K562 (cell line): Measurements from ENCODE around the gene RXRB. TPM values are rescaled to one million over a fixed set of nuclear protein-coding genes. Genes with fewer than 3 reads are reported as not detected.
A peak's percentile ranks its signal among the peaks of the same experiment; 100 is the strongest.

ENCODE experiments used
- ATAC-seq: fragments of 200-7000 bp; cut with Tn5 transposase; 3 replicates; pipeline ENCODE4 v1.9.1; 2020; ENCODE audit warnings: moderate library complexity
- BruUV-seq: library from RNA; stranded (reverse); fragments of 400-500 nt; replicated peaks from 2 replicates; lab custom pipeline; 2021; lab: Mats Ljungman, UMichigan
- CTCF ChIA-PET: fragments of 300-600 bp; formaldehyde crosslinking; extraction: SDS; loops from one replicate; lab custom pipeline; 2021; ENCODE audit warnings: low intra/inter-chr PET ratio; lab: Yijun Ruan, JAX
- POLR2A ChIA-PET: fragments of 300-600, 350-650 bp; sonication (Branson Sonifier 250); formaldehyde crosslinking; extraction: SDS; loops from one replicate; lab custom pipeline; 2021; ENCODE audit warnings: antibody characterized with exemption, inconsistent platforms; lab: Yijun Ruan, JAX
- DNase-seq, 4 experiments: peaks; one replicate each; pipeline versions ENCODE4 v3.0.0 to v3.0.0-alpha.2; 2011 to 2018; ENCODE audit warnings: low spot score in 3 of 4, mixed read lengths in 3 of 4; ENCODE audit errors: extremely low read depth in 1 of 4
- FAIRE-seq: peaks from 2 replicates; lab custom pipeline; 2011; peaks lifted over from hg19 to GRCh38; lab: Jason Lieb, UNC
- H2AFZ ChIP-seq: 2 replicates; pipeline ENCODE4 v1.6.0; 2011; ENCODE audit warnings: low read depth, low read length, control low read depth, inconsistent platforms
- H3K27ac ChIP-seq: fragments of 200-600 bp; 3 replicates; pipeline ENCODE4 v1.8.0; 2011; ENCODE audit warnings: low read depth, mild to moderate bottlenecking, control low read depth, inconsistent platforms, low read length, moderate library complexity, mixed read lengths; ENCODE audit errors: extremely low read depth
- H3K27me3 ChIP-seq, 2 experiments: fragments of 300-600 bp in 1 of 2; 2 replicates in 1 of 2; 3 replicates in 1 of 2; pipeline versions ENCODE4 v1.6.0 to v1.8.0; 2011; ENCODE audit warnings: inconsistent platforms in 2 of 2, low read length in 2 of 2, mild to moderate bottlenecking in 1 of 2, mixed read lengths in 1 of 2, moderate library complexity in 1 of 2; ENCODE audit not compliant: control insufficient read depth in 2 of 2, insufficient read depth in 2 of 2
- H3K36me3 ChIP-seq: fragments of 300-600 bp; 3 replicates; pipeline ENCODE4 v1.8.0; 2011; ENCODE audit warnings: mild to moderate bottlenecking, low read length, inconsistent platforms; ENCODE audit not compliant: control insufficient read depth, insufficient read depth
- H3K4me1 ChIP-seq, 2 experiments: fragments of 200-600 bp in 1 of 2; replicated peaks in 1 of 2; 2 replicates in 1 of 2; 3 replicates in 1 of 2; pipeline versions ENCODE4 v1.5.1 to v1.8.0; 2011; ENCODE audit warnings: inconsistent platforms in 2 of 2, low read length in 2 of 2, mild to moderate bottlenecking in 1 of 2, mixed read lengths in 1 of 2, moderate library complexity in 1 of 2; ENCODE audit not compliant: control insufficient read depth in 2 of 2, insufficient read depth in 2 of 2
- H3K4me2 ChIP-seq: 2 replicates; pipeline ENCODE4 v1.6.1; 2011; ENCODE audit warnings: low read length, control low read depth, inconsistent platforms, mixed read lengths; ENCODE audit not compliant: insufficient read depth
- H3K4me3 ChIP-seq: fragments of 200-600 bp; sonication (generic), shearing (Covaris generic); 2 replicates; pipeline ENCODE4 v1.5.1; 2016; ENCODE audit warnings: control low read depth, inconsistent platforms
- H3K79me2 ChIP-seq: fragments of 200-600 bp; 3 replicates; pipeline ENCODE4 v1.8.0; 2011; ENCODE audit warnings: low read length, inconsistent platforms; ENCODE audit not compliant: control insufficient read depth, insufficient read depth
- H3K9ac ChIP-seq, 2 experiments: 2 replicates each; pipeline versions ENCODE4 v1.6.0 to v1.6.1; 2011; ENCODE audit warnings: low read depth in 2 of 2, low read length in 2 of 2, control low read depth in 1 of 2, inconsistent platforms in 1 of 2, mild to moderate bottlenecking in 1 of 2, mixed read lengths in 1 of 2; ENCODE audit not compliant: insufficient read depth in 1 of 2
- H3K9me1 ChIP-seq: one replicate; pipeline ENCODE4 v1.6.0; 2011; ENCODE audit warnings: inconsistent platforms, mild to moderate bottlenecking, low read length, moderate library complexity; ENCODE audit not compliant: control insufficient read depth, insufficient read depth
- H3K9me3 ChIP-seq: replicated peaks from 2 replicates; pipeline ENCODE4 v1.5.1; 2011; ENCODE audit warnings: low read depth, low read length, inconsistent platforms; ENCODE audit not compliant: control insufficient read depth, insufficient read depth
- H4K20me1 ChIP-seq: replicated peaks from 2 replicates; pipeline ENCODE4 v1.6.1; 2011; ENCODE audit warnings: low read length, inconsistent platforms, mixed read lengths; ENCODE audit not compliant: control insufficient read depth, insufficient read depth
- E2F6 ChIP-seq, 2 experiments: IDR thresholded peaks; 2 replicates each; pipeline ENCODE4 v1.6.1; 2011; ENCODE audit warnings: borderline replicate concordance in 1 of 2, control low read depth in 1 of 2, low read depth in 1 of 2, low read length in 1 of 2, mild to moderate bottlenecking in 1 of 2, mixed read lengths in 1 of 2, moderate library complexity in 1 of 2; ENCODE audit not compliant: insufficient read depth in 1 of 2, insufficient read length in 1 of 2, poor library complexity in 1 of 2, severe bottlenecking in 1 of 2; ENCODE audit errors: extremely low read depth in 1 of 2
- FOXP1 ChIP-seq: sonication (generic); formaldehyde crosslinking; IDR thresholded peaks from 2 replicates; pipeline ENCODE4 v1.8.0; 2022; ENCODE audit warnings: mild to moderate bottlenecking, missing genetic modification reagents
- GATAD2A ChIP-seq: fragments of 450-650 bp; IDR thresholded peaks from 2 replicates; pipeline ENCODE4 v1.6.1; 2017
- HINFP ChIP-seq: fragments of 450-650 bp; conservative IDR thresholded peaks from 2 replicates; pipeline ENCODE4 v1.6.1; 2016; ENCODE audit warnings: missing genetic modification characterization, low read depth, mild to moderate bottlenecking, control low read depth, missing compliant biosample characterization
- KAT2B ChIP-seq: IDR thresholded peaks from one replicate; pipeline ENCODE4 v1.6.1; 2012; ENCODE audit warnings: low read depth, mild to moderate bottlenecking, control low read depth, inconsistent platforms, low read length, moderate library complexity
- MAZ ChIP-seq, 2 experiments: fragments of 450-650 bp in 1 of 2; sonication (generic) in 1 of 2; formaldehyde crosslinking; IDR thresholded peaks in 1 of 2; conservative IDR thresholded peaks in 1 of 2; 2 replicates each; pipeline versions ENCODE4 v1.4.0 to v1.5.0; 2020; ENCODE audit warnings: mild to moderate bottlenecking in 1 of 2, missing genetic modification reagents in 1 of 2
- MEF2D ChIP-seq: conservative IDR thresholded peaks from 2 replicates; pipeline ENCODE4 v1.6.1; 2016; ENCODE audit warnings: low read depth, missing genetic modification characterization, missing compliant biosample characterization
- MLLT1 ChIP-seq, 2 experiments: fragments of 450-650 bp; IDR thresholded peaks; 2 replicates each; pipeline ENCODE4 v1.6.1; 2016
- MYC ChIP-seq, 2 experiments: fragments of 250-450 bp in 1 of 2; sonication (Bioruptor Pico) in 1 of 2; IDR thresholded peaks; 2 replicates each; pipeline versions ENCODE4 v1.5.1 to v1.6.1; 2012 to 2021; ENCODE audit warnings: low read depth in 2 of 2, borderline replicate concordance in 1 of 2, improper control_type of control experiment in 1 of 2, low read length in 1 of 2, mild to moderate bottlenecking in 1 of 2, moderate library complexity in 1 of 2
- NELFE ChIP-seq: IDR thresholded peaks from 2 replicates; pipeline ENCODE4 v1.6.1; 2011; ENCODE audit warnings: mild to moderate bottlenecking; ENCODE audit not compliant: insufficient read depth, insufficient read length
- PCBP1 ChIP-seq: fragments of 200-400 bp; formaldehyde crosslinking; IDR thresholded peaks from 2 replicates; pipeline ENCODE4 v1.6.1; 2018; ENCODE audit warnings: mild to moderate bottlenecking, low read depth, low read length; ENCODE audit not compliant: poor library complexity, severe bottlenecking
- POU5F1 ChIP-seq: fragments of 150-350 bp; IDR thresholded peaks from 2 replicates; pipeline ENCODE4 v1.6.1; 2014; ENCODE audit warnings: borderline replicate concordance, low read length, low read depth, mild to moderate bottlenecking; ENCODE audit not compliant: partially characterized antibody
- RAD21 ChIP-seq, 2 experiments: fragments of 250-450 bp in 1 of 2; fragments of 450-650 bp in 1 of 2; sonication (Bioruptor Pico) in 1 of 2; formaldehyde crosslinking in 1 of 2; IDR thresholded peaks in 1 of 2; conservative IDR thresholded peaks in 1 of 2; 2 replicates each; pipeline versions ENCODE4 v1.4.0 to v1.8.0; 2020 to 2022; ENCODE audit warnings: mild to moderate bottlenecking in 2 of 2, moderate library complexity in 1 of 2
- ZBTB7A ChIP-seq: IDR thresholded peaks from 2 replicates; pipeline ENCODE4 v1.6.1; 2011; ENCODE audit warnings: low read depth, mild to moderate bottlenecking, low read length, moderate library complexity, borderline replicate concordance; ENCODE audit not compliant: control insufficient read depth
- ZNF77 ChIP-seq: fragments of 250-450 bp; sonication (Bioruptor Pico); IDR thresholded peaks from 2 replicates; pipeline ENCODE4 v1.5.0; 2020
- WGBS: fragments of 100-300 bp; shearing (Covaris generic); methylation state at CpG from one replicate; pipeline ENCODE4 v1.1.6; 2016; ENCODE audit warnings: low coverage, mixed read lengths; ENCODE audit not compliant: insufficient coverage; ENCODE audit errors: missing lambda C conversion rate; 5-methylcytosine and 5-hydroxymethylcytosine counted together
- in situ Hi-C: fragments of 300-500 bp; cut with MboI; formaldehyde crosslinking; loops from 4 replicates; pipeline ENCODE4 v1.15.0; 2018; ENCODE audit warnings: inconsistent platforms, mixed read lengths
- intact Hi-C: fragments of 100-400 bp; cut with micrococcal nuclease; formaldehyde crosslinking; loops from 2 replicates; pipeline ENCODE4 v1.14.2; 2022
- polyA plus RNA-seq, 8 experiments: library from polyadenylated mRNA; depleted of rRNA in 4 of 8; stranded (reverse) in 5 of 8; unstranded in 3 of 8; fragments of >200 nt; fragmentation: Nextera tagmentation in 2 of 8; fragmentation: Illumina TruSeq in 1 of 8; extraction: Ambion mirVana in 2 of 8; extraction: Trizol in 1 of 8; gene quantifications; 2 replicates each; pipeline versions ENCODE4 v1.2.1 to v1.2.3, GENCODE V29; 2011 to 2014; ENCODE audit warnings: inconsistent platforms in 1 of 8, missing spikeins in 1 of 8
- total RNA-seq, 7 experiments: library from RNA; depleted of rRNA in 6 of 7; stranded (reverse); fragments of >200 nt in 6 of 7; fragmentation: Illumina TruSeq in 2 of 7; extraction: Trizol in 2 of 7; gene quantifications; 2 replicates each; pipeline versions ENCODE4 v1.2.1 to v1.2.3, GENCODE V29; 2011 to 2021; ENCODE audit warnings: low replicate concordance in 1 of 7

Gene RXRB
- total and polyA plus RNA-seq, 9 of the 15 experiments (the other 6 are each of a cell fraction or from before 2014, with no cell fraction given), result 0.76 to 35.5 (median 18.4) TPM

GRCh38 chr6:33207552-33208090 is 7.2 kb upstream of the RXRB start:
- peak; percentile 34 for ATAC-seq
- TF ChIP-seq KAT2B (no peak), NELFE (no peak), HINFP (no peak), GATAD2A (peak; percentile 30; the same call in 1 of the 2 replicates), ZNF77 (CRISPR knock-in tag) (no peak), MAZ (CRISPR knock-in tag; conservative IDR thresholded peaks at IDR 0.05 in 1 of 2, IDR thresholded peaks at IDR 0.05 in 1 of 2) (no peak; a peak in 1 of 4 replicates), RAD21 (CRISPR knock-in tag; conservative IDR thresholded peaks at IDR 0.05 in 1 of 2, IDR thresholded peaks at IDR 0.05 in 1 of 2) (no peak), ZBTB7A (0 out of 2 replicates have a peak, but pooled peaks have one; percentile 3), MEF2D (tag) (no peak), PCBP1 (peak; percentile 22), E2F6 (IDR thresholded peaks at IDR 0.05; ENCODE audit: borderline replicate concordance in 1 of 2, extremely low read depth in 1 of 2, insufficient read depth in 1 of 2, insufficient read length in 1 of 2, low read depth in 1 of 2, low read length in 1 of 2, poor library complexity in 1 of 2, severe bottlenecking in 1 of 2) (peak in 1 of 2 experiments; percentile 24), MYC (IDR thresholded peaks at IDR 0.05; ENCODE audit: low read depth, low read length) (0 out of 2 replicates have a peak, but pooled peaks have one; percentile 9), MYC (CRISPR knock-in tag; IDR thresholded peaks at IDR 0.05; ENCODE audit: borderline replicate concordance, low read depth) (no peak), POU5F1 (no peak), FOXP1 (CRISPR knock-in tag) (peak; percentile 54; the same call in 1 of the 2 replicates), MLLT1 (IDR thresholded peaks at IDR 0.05) (peak in 1 of 2 experiments; percentile 36; a peak in 1 of 4 replicates)

More at GRCh38 chr6:33207552-33208090, 7.2 kb upstream of the RXRB start:
- no TSS peak for BruUV-seq
- peak overlapping the region; percentile 87 for H3K4me2 ChIP-seq
- no peak for FAIRE-seq
- H3K36me3 ChIP-seq, result peaks cover 50% of the 10 kb centered on the region
- POLR2A ChIA-PET, result interaction anchor here (0.6 to 1.8 kb wide), 10 partner anchors 8 to 236 kb away, joined by 3 to 8 read pairs (median 4); partner anchors contain the start of genes B3GALT4, RPS18 and VPS52
- under 1% methylated on average over 19 of the region's 29 CpGs for WGBS
- CTCF ChIA-PET, result no interaction called here
- intact Hi-C loops, result no loop called here
- H3K4me1 ChIP-seq, result peaks cover 33 to 61% of the 10 kb centered on the region in 2 experiments
- H3K27me3 ChIP-seq, result no peaks in the 10 kb centered on the region
- in situ Hi-C loops, result no loop called here
- peaks cover 3% of the 10 kb centered on the region for H3K9me1 ChIP-seq
- peak in 3 of 4 experiments; percentile 46 to 69 (median 62) for DNase-seq
- H2AFZ ChIP-seq, result peak overlapping the region; percentile 82
- peaks cover 44% of the 10 kb centered on the region for H3K79me2 ChIP-seq
- peak overlapping the region; percentile 95 for H3K27ac ChIP-seq
- H3K9me3 ChIP-seq, result no peaks in the 10 kb centered on the region
- peaks cover 6% of the 10 kb centered on the region; the same call in 1 of the 2 replicates for H4K20me1 ChIP-seq
- H3K4me3 ChIP-seq, result peak overlapping the region; percentile 90
- peak overlapping the region; percentile 96 for H3K9ac ChIP-seq
